Liver (tissue), 9 donors: ENCODE results near the gene CORO7. TPM values are rescaled to one million over a fixed set of nuclear protein-coding genes. Genes with fewer than 3 reads are reported as not detected.

Experiments used
- DNase-seq: peaks from one replicate; pipeline ENCODE4 v3.0.0-alpha.2; 2017; ENCODE audit warnings: low spot score
- H3K27ac ChIP-seq, 2 donors: one replicate each; pipeline ENCODE4 v1.7.0; 2013; ENCODE audit warnings: inconsistent platforms in 2 of 2, low read length in 2 of 2, control low read depth in 1 of 2, low read depth in 1 of 2, mild to moderate bottlenecking in 1 of 2
- H3K27me3 ChIP-seq, 4 donors: one replicate each; pipeline versions ENCODE4 v1.6.1 to v1.7.0; 2013; ENCODE audit warnings: low read length in 3 of 4, inconsistent platforms in 1 of 4, mild to moderate bottlenecking in 1 of 4, moderate library complexity in 1 of 4; ENCODE audit not compliant: control insufficient read depth in 4 of 4, insufficient read depth in 4 of 4
- H3K36me3 ChIP-seq, 4 donors: one replicate each; pipeline versions ENCODE4 v1.6.1 to v1.7.0; 2013; ENCODE audit warnings: low read length in 3 of 4, mild to moderate bottlenecking in 3 of 4, low read depth in 1 of 4, moderate library complexity in 1 of 4; ENCODE audit not compliant: control insufficient read depth in 4 of 4, insufficient read depth in 3 of 4
- H3K4me1 ChIP-seq, 4 donors: one replicate each; pipeline versions ENCODE4 v1.6.1 to v1.7.0; 2013; ENCODE audit warnings: low read length in 3 of 4, mild to moderate bottlenecking in 3 of 4, moderate library complexity in 1 of 4; ENCODE audit not compliant: control insufficient read depth in 4 of 4, insufficient read depth in 4 of 4
- H3K4me3 ChIP-seq, 3 donors: one replicate each; pipeline versions ENCODE4 v1.6.1 to v1.7.0; 2013; ENCODE audit warnings: low read length in 3 of 3, control low read depth in 1 of 3, low read depth in 1 of 3, mild to moderate bottlenecking in 1 of 3
- H3K9ac ChIP-seq, 2 donors: one replicate each; pipeline ENCODE4 v1.7.0; 2013; ENCODE audit warnings: low read length in 2 of 2, mild to moderate bottlenecking in 2 of 2, moderate library complexity in 2 of 2, control low read depth in 1 of 2, low read depth in 1 of 2
- H3K9me3 ChIP-seq, 4 donors: one replicate each; pipeline versions ENCODE4 v1.6.1 to v1.7.0; 2013; ENCODE audit warnings: low read length in 3 of 4; ENCODE audit not compliant: control insufficient read depth in 4 of 4
- EGR1 ChIP-seq, 2 donors: IDR thresholded peaks; 2 replicates each; pipeline ENCODE4 v1.6.1; 2016 to 2018; ENCODE audit warnings: antibody characterized with exemption in 2 of 2, low read depth in 2 of 2
- FOXA1 ChIP-seq: IDR thresholded peaks from 2 replicates; pipeline ENCODE4 v1.6.1; 2016; ENCODE audit warnings: antibody characterized with exemption
- FOXA2 ChIP-seq: IDR thresholded peaks from 2 replicates; pipeline ENCODE4 v1.6.1; 2016; ENCODE audit warnings: antibody characterized with exemption
- GABPA ChIP-seq, 2 donors: IDR thresholded peaks in 1 of 2; conservative IDR thresholded peaks in 1 of 2; 2 replicates each; pipeline ENCODE4 v1.6.1; 2016; ENCODE audit warnings: antibody characterized with exemption in 2 of 2, mild to moderate bottlenecking in 1 of 2, moderate library complexity in 1 of 2
- HNF4A ChIP-seq, 2 donors: conservative IDR thresholded peaks; 2 replicates each; pipeline ENCODE4 v1.6.1; 2016; ENCODE audit warnings: antibody characterized with exemption in 2 of 2, mild to moderate bottlenecking in 2 of 2
- NR2F2 ChIP-seq: IDR thresholded peaks from 2 replicates; pipeline ENCODE4 v1.6.1; 2016; ENCODE audit warnings: antibody characterized with exemption
- RAD21 ChIP-seq, 2 donors: IDR thresholded peaks; 2 replicates each; pipeline ENCODE4 v1.6.1; 2016; ENCODE audit warnings: antibody characterized with exemption in 2 of 2, mild to moderate bottlenecking in 2 of 2
- RXRA ChIP-seq, 2 donors: IDR thresholded peaks; 2 replicates each; pipeline ENCODE4 v1.6.1; 2017 to 2018; ENCODE audit warnings: antibody characterized with exemption in 2 of 2, mild to moderate bottlenecking in 1 of 2
- SP1 ChIP-seq: IDR thresholded peaks from 2 replicates; pipeline ENCODE4 v1.6.1; 2018; ENCODE audit warnings: antibody characterized with exemption, mild to moderate bottlenecking
- WGBS: extraction: QIAGEN DNeasy Blood & Tissue Kit; methylation state at CpG from one replicate; pipeline ENCODE4 v1.1.7; 2013; 5-methylcytosine and 5-hydroxymethylcytosine counted together
- polyA plus RNA-seq, 2 donors: library from polyadenylated mRNA; stranded (reverse) in 1 of 2; unstranded in 1 of 2; fragments of 200-250 nt in 1 of 2; fragments of >200 nt in 1 of 2; fragmentation: Nextera tagmentation in 1 of 2; extraction: Ambion mirVana in 1 of 2; gene quantifications; one replicate each; pipeline versions ENCODE4 v1.2.1 to v1.2.3, GENCODE V29; 2013 to 2015
- total RNA-seq, 2 donors: library from RNA; depleted of rRNA; stranded (reverse); fragments of >200 nt; gene quantifications; one replicate each; pipeline ENCODE4 v1.2.3, GENCODE V29; 2014
- TF ChIP-seq, protein P1 (sequence below): IDR thresholded peaks from 2 replicates; pipeline ENCODE4 v1.6.1; 2016; ENCODE audit warnings: antibody characterized with exemption
- TF ChIP-seq, protein P2 (sequence below): fragments of 150-350 bp; IDR thresholded peaks from 2 replicates; pipeline ENCODE4 v1.5.1; 2017; ENCODE audit warnings: improper control_type of control experiment, low read depth, low read length; ENCODE audit not compliant: missing input control
- TF ChIP-seq, protein P3 (sequence below): IDR thresholded peaks from 2 replicates; pipeline ENCODE4 v1.6.1; 2016; ENCODE audit warnings: antibody characterized with exemption, mild to moderate bottlenecking
- donor health status: healthy.
- donor health status: healthy.
- donor health status: healthy.
- donor health status: healthy.
- donor health status: healthy.

The CORO7 gene
- total and polyA plus RNA-seq, 4 donors = 7.3 to 21.5 (median 13.0) TPM

DNA sequence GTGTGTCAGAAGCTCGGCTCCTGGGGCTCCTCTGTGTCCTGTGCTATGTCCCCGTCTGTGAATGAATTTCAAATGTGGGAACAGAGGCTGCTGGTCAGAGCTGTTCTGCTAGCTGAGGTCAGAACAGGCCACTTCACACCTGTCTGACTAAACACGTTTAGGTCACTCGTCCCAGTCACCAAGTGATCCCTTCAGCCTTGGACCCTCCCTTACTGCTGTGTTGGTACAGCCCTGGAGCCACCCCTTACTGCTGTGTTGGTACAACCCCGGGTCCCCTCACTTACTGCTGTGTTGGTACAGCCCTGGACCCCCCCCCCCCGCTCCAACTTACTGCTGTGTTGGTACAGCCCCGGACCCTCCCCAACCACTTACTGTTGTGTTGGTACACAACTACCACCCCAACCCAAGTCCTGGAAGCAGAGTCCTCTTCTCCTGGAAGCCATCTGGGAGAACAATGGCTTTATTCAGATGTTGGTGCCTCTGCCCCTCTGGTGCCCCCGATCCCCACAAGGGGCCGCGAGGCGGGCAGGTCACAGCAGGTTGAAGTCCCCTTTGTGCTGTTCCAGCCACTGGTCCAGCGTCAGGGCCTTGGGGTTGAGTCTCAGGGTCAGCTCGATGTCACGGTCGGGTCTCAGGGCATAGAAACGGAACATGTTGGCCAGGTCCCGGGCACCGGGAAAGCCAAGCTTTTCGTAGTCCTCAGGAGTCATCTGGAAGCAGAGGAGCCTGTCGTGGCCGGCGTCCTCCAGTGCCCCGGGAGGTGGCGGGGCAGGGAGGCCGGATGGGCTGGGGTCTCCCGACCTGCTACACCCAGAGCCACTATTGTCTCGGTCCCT lies 45.1 kb upstream of the CORO7 start:
- no peak for DNase-seq
- peaks cover 5 to 13% (median 7%) of the 10 kb centered on the region in 4 donors for H3K4me1 ChIP-seq
- H3K9ac ChIP-seq = no peak overlapping the region
- H3K27ac ChIP-seq = no peak overlapping the region
- H3K36me3 ChIP-seq = peaks cover 12 to 34% (median 22%) of the 10 kb centered on the region in 4 donors
- WGBS = 90% methylated on average over 27 of the region's 27 CpGs
- no peak overlapping the region for H3K4me3 ChIP-seq
- TF ChIP-seq EGR1 (IDR thresholded peaks at IDR 0.05; ENCODE audit: low read depth in 2 of 2) = no peak
- TF ChIP-seq, protein P1, sequence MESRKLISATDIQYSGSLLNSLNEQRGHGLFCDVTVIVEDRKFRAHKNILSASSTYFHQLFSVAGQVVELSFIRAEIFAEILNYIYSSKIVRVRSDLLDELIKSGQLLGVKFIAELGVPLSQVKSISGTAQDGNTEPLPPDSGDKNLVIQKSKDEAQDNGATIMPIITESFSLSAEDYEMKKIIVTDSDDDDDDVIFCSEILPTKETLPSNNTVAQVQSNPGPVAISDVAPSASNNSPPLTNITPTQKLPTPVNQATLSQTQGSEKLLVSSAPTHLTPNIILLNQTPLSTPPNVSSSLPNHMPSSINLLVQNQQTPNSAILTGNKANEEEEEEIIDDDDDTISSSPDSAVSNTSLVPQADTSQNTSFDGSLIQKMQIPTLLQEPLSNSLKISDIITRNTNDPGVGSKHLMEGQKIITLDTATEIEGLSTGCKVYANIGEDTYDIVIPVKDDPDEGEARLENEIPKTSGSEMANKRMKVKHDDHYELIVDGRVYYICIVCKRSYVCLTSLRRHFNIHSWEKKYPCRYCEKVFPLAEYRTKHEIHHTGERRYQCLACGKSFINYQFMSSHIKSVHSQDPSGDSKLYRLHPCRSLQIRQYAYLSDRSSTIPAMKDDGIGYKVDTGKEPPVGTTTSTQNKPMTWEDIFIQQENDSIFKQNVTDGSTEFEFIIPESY = no peak
- TF ChIP-seq RXRA (IDR thresholded peaks at IDR 0.05) = no peak
- H3K9me3 ChIP-seq = no peaks in the 10 kb centered on the region
- no peaks in the 10 kb centered on the region for H3K27me3 ChIP-seq

DNA sequence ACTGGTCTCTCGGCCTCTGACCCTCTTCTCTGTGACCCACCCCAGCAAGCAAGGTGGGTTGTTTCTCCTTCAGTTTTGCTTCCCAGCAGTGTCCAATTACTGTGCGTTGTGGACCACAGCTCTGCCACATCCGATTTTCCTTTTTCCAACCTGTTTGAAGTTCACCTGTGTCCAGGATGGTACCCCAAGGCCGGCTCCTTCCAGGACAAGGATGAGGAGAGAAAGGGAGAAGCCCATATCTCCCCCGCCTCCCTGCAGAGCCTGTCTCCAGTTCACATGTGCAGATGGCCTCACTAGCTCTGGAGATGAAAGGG lies 44.5 kb upstream of the CORO7 start:
- H3K27me3 ChIP-seq = no peaks in the 10 kb centered on the region
- no peaks in the 10 kb centered on the region for H3K9me3 ChIP-seq
- WGBS = 92% methylated on average over 5 of the region's 5 CpGs
- H3K36me3 ChIP-seq = peaks cover 14 to 34% (median 25%) of the 10 kb centered on the region in 4 donors
- H3K4me1 ChIP-seq = peaks cover 5 to 13% (median 7%) of the 10 kb centered on the region in 4 donors
- no peak for DNase-seq
- TF ChIP-seq RAD21 (IDR thresholded peaks at IDR 0.05) (no peak), GABPA (IDR thresholded peaks at IDR 0.05 in 1 of 2, conservative IDR thresholded peaks at IDR 0.05 in 1 of 2) (no peak)
- TF ChIP-seq, protein P2, sequence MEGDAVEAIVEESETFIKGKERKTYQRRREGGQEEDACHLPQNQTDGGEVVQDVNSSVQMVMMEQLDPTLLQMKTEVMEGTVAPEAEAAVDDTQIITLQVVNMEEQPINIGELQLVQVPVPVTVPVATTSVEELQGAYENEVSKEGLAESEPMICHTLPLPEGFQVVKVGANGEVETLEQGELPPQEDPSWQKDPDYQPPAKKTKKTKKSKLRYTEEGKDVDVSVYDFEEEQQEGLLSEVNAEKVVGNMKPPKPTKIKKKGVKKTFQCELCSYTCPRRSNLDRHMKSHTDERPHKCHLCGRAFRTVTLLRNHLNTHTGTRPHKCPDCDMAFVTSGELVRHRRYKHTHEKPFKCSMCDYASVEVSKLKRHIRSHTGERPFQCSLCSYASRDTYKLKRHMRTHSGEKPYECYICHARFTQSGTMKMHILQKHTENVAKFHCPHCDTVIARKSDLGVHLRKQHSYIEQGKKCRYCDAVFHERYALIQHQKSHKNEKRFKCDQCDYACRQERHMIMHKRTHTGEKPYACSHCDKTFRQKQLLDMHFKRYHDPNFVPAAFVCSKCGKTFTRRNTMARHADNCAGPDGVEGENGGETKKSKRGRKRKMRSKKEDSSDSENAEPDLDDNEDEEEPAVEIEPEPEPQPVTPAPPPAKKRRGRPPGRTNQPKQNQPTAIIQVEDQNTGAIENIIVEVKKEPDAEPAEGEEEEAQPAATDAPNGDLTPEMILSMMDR = no peak
- H3K9ac ChIP-seq = no peak overlapping the region
- no peak overlapping the region for H3K27ac ChIP-seq
- H3K4me3 ChIP-seq = no peak overlapping the region

DNA sequence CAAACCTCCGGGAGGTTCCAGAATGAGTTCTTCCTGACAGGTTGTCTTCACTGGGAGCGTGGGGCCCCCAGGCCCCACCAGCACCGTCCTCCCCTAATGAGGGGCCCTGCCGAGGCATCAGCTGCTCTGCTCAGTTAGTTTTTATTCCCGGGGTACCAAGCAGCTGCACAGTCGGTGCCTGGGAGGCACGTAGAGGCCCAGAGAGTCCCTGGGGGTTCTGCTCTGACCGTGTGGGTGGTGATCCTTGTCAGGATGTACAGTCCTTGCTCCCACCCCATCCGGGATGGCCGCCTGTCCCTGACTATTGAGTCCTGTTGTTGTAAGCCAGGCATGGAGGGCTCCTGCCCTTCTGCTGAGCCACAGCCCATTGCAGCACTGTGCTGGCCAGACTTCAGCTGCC lies 39.6 kb upstream of the CORO7 start:
- no peak overlapping the region for H3K4me3 ChIP-seq
- DNase-seq = no peak
- TF ChIP-seq, protein P1 = no peak
- TF ChIP-seq FOXA2 (no peak), GABPA (IDR thresholded peaks at IDR 0.05 in 1 of 2, conservative IDR thresholded peaks at IDR 0.05 in 1 of 2) (no peak), HNF4A (conservative IDR thresholded peaks at IDR 0.05) (no peak), NR2F2 (no peak), FOXA1 (no peak), EGR1 (IDR thresholded peaks at IDR 0.05; ENCODE audit: low read depth in 2 of 2) (no peak), SP1 (no peak)
- TF ChIP-seq, protein P3, sequence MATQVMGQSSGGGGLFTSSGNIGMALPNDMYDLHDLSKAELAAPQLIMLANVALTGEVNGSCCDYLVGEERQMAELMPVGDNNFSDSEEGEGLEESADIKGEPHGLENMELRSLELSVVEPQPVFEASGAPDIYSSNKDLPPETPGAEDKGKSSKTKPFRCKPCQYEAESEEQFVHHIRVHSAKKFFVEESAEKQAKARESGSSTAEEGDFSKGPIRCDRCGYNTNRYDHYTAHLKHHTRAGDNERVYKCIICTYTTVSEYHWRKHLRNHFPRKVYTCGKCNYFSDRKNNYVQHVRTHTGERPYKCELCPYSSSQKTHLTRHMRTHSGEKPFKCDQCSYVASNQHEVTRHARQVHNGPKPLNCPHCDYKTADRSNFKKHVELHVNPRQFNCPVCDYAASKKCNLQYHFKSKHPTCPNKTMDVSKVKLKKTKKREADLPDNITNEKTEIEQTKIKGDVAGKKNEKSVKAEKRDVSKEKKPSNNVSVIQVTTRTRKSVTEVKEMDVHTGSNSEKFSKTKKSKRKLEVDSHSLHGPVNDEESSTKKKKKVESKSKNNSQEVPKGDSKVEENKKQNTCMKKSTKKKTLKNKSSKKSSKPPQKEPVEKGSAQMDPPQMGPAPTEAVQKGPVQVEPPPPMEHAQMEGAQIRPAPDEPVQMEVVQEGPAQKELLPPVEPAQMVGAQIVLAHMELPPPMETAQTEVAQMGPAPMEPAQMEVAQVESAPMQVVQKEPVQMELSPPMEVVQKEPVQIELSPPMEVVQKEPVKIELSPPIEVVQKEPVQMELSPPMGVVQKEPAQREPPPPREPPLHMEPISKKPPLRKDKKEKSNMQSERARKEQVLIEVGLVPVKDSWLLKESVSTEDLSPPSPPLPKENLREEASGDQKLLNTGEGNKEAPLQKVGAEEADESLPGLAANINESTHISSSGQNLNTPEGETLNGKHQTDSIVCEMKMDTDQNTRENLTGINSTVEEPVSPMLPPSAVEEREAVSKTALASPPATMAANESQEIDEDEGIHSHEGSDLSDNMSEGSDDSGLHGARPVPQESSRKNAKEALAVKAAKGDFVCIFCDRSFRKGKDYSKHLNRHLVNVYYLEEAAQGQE = no peak
- no peak overlapping the region for H3K27ac ChIP-seq
- H3K9me3 ChIP-seq = no peaks in the 10 kb centered on the region
- H3K36me3 ChIP-seq = peaks cover 19 to 54% (median 46%) of the 10 kb centered on the region in 4 donors
- H3K9ac ChIP-seq = no peak overlapping the region
- no peaks in the 10 kb centered on the region for H3K27me3 ChIP-seq
- WGBS = 85% methylated on average over 10 of the region's 10 CpGs
- peaks cover 5 to 13% (median 7%) of the 10 kb centered on the region in 4 donors for H3K4me1 ChIP-seq
